Activated gamma-delta T cell treated with anti-CD3 and anti-CD28 coated beads, Interleukin-2, amount 50 U/mL, for 16 hours (primary cell): ENCODE measurements around the gene FGF9.

Experiments used
- DNase-seq: peaks from one replicate; pipeline ENCODE4 v3.0.0-alpha.2; 2020; ENCODE audit warnings: low read depth

The FGF9 gene

GRCh38 chr13:21670883-21671619 lies at the start of gene FGF9:
Gene FGF9, plus strand, starts transcription at chr13:21671073. Its CDS starts 840 bp downstream, at chr13:21671913.
- DNase-seq, result peak; percentile 66

- DNase-seq, result no peak
These were observed 45.5 kb upstream of the FGF9 start for GRCh38 chr13:21625366-21625765.

DNA sequence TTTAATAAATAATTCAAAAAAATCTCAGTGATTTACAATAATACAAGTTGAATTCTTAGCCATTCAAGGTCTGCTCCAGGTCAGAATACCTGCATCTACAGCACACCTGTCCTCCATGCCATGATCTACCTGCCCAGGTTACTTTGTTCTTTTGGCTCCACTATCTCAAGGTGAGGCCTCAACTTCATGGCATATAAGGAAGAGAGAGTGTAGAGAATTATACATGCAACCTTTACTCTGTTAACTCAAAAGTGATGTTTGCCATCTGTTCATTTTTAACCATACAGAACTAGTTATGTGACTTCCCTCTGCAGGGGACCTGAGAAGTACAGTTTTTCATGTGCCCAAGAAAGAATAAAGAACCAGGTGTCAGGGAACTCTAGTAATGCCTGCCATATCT lies 38.7 kb upstream of the FGF9 start:
- no peak for DNase-seq

GRCh38 chr13:21636656-21637055 lies 34.2 kb upstream of the FGF9 start:
- no peak for DNase-seq

GRCh38 chr13:21637296-21637695 lies 33.6 kb upstream of the FGF9 start:
- DNase-seq, result peak; percentile 1

GRCh38 chr13:21638319-21639282 lies 32.3 kb upstream of the FGF9 start:
- peak; percentile 14 for DNase-seq

DNA sequence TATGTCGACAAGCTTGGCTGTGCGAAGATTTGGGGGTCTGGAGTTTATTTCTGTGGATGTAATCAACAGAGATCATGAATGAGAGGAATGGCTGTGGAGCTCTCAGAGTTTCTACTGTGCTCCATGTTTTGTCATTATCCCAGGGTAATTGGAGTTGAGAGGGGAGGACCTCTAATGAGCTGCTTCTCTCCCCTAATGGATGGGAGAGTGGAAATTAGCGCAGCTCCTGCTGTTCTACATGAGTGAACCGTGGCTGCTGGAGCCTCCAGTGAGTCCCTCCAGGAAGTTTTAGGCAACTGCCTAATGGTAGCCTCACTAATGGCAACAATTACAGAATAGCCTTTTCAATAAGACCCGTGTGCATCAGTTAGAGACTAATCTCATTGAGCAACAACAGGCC lies 31.3 kb upstream of the FGF9 start:
- no peak for DNase-seq

DNA sequence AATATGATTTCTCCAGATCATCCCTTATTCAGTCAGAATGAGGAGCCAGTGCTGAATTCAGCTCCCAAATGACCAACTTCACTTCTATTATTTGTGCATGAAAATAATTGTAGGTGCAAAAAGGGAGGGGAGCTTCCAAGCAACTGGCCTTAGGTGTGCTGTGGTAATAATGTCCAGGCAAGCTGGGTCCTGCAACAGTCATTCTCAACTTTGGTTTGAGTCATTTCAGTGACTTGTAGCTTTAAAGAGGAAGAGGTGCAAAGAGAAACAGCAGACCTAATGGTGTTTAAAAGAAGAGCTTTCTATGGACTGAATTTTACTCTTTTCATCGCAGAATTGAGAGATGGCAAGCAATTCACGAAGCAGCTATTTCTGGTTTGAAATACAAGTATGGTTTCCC lies 29.2 kb upstream of the FGF9 start:
- no peak for DNase-seq

DNA sequence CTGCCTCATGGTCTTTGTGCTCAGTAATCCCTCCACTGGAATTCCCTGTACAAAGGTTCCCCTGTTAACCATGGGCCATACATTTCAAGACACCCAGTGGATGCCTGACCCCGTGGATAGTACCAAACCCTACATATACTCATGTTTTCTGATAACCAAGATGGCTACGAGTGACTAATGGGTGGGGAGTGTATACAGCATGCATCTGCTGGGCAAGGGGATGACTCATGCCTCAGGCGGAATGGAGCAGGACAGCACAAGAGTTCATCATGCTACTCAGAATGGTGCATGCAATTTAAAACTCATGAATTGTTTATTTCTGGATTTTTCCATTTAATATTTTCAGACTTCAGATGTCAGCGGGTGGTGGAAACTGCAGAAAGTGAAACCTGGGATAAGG lies 13.3 kb upstream of the FGF9 start:
- DNase-seq, result no peak

DNA sequence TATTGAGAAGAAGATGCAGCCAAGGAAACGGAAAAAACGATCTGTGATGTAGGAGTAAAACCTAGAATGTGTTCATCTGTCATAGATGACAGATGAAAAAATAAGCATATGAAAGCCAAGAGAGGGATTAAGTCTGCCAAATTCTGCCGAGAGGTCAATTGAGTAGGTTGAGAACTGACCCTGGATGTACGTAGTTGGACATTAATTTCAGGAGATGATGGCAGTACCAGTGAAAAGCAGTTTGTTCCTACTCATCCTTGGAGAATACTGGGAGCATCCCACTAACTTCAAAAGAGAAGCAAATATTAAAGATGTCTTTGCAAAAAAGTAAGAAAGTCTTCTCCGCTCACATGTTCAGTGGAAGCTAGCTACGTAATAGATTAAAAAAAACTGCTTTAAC lies 11.8 kb upstream of the FGF9 start:
- no peak for DNase-seq

GRCh38 chr13:21661097-21661909 lies 9.6 kb upstream of the FGF9 start:
- no peak for DNase-seq

DNA sequence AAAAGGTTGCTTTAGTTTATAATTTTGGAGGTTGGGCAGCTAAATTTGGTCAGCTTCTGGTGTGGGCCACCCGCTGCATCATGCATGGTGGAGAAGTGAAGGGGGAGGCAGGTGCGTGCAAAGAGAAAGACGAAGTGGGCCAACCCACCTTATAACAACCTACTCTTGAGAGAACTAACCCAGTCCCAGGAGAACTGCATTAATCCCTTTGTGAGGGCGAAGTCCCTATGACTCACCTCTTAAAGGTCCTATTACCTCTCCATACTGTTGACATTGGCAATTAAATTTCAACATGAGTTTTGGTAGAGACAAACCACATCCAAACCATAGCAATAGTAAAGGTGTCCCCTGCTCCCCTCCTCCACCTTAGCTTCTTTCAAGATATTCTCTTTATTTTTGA lies 7.7 kb upstream of the FGF9 start:
- DNase-seq, result no peak

DNA sequence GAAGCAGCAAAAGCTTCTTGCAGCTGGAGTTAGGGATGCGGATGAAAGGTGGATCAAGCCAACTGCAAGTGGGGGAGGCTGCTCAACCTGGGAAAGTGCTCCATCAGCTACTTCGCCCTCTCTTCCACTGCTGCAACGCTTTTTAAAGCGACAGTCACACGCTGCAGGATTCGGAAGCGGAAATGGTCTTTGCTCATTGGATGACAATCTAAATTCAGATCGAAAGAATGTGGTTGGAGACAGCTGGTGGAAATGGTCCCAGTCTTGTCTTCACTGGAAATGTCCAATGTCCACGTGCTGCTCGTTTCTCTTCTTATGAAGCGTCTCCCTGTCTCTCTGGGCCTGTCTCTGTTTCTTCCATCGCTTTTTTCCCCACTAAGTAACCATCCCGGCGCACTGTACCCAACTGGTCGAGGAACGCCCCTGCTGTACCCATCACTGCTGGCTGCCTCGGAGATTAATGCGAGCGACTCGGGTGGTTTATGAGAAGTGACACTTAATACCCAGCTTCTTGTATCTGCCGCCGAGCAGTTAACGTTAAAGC lies 2.1 kb upstream of the FGF9 start:
- DNase-seq, result no peak

DNA sequence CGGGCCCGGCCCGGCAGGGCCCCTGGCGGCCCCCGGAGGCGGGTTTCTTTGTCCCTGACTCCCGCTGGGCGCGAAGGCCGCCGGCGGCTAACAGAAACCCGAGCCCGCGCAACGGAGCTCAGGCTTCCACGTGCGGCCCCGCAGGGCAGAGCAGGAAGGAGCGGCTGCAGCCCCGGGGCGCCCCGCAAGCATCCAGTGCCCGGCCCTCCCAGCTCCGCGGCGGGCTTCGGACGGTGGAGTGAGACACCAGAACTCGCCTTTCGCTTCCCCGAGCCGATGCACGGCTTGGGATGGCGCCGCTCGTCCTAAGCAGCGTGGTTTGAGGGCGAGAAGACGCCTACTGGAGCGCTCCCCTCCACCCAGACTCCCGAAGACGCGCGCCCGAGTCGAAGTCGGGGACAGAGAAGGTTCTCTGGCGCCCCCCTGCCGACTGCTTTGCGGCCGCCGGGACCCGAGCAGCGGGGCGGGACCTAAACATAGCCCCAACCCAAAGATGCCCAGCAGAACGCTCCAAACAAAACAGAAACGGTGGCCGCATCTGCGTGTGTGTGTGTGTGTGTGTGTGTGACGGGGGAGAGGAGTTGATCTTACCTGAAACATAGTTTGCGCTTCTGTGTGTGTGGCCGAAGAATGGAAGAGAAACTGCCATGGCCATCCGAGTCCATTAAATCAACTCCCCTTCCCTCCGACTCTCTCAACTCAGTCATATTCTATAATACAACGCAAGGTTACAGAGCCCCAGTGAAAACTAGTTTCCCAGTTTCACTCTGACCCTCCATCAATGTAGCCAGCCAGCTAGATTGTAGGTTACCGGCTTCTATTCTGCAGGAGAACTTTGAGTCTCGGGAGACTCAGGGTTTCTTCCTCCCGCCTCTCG lies 629 bp upstream of the FGF9 start:
- peak; percentile 46 for DNase-seq

- no peak for DNase-seq
These were observed 880 bp downstream of the FGF9 start for GRCh38 chr13:21671620-21672286.

DNA sequence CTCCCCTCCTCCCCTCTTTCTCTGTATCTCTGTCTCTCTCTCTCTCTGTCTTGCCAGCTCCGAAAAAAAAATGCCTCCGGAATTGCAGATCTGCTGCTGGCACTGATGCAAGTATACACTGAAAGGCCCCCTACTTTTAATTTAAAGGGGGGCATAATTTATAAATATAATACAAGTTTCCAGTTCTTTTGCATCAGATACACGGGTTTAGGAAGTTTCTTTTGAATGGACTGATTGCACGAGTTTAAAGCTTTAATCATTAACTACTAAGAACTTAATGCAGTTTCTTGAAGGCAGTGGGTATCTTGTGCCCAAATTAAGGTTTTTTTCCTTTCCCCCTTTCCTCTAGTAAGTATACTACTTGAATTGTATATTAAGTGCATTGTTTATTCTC lies 1.4 kb downstream of the FGF9 start:
- DNase-seq, result no peak

DNA sequence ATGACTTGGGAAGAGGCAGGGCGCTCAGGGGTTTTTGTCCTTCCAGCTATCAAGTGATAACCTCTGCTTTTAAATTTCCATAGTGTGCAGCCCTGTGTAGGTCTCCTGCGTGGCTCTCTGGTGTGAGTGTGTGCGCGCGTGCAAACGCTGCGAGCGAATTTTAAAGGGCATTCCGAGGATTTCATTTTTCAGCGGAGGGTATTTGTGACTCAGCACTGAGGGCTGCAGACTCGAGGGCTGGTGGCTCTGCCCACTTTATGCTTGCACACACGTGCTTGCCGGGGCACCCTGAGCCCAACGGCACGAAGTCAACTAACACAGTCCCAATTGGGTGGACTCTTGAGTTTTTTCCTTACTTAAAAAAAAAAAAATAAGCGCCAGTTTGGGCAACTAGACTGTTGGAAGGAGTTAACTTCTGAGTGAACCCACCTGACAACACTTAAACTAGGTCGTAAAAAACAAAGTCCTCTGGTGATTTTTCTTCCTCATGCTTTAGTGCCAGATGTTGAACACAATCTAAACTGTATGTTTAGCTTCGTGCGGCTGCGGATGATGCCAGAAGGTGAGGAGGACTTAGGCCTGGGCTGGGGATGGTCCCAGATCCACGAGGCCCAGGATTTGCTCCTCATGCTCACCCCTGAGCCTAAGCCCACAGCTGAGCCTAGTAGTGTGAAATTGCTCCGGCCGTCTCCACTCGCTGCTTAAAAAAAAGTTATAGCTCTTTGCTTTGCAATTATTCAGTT lies 2.1 kb downstream of the FGF9 start:
- DNase-seq, result no peak

DNA sequence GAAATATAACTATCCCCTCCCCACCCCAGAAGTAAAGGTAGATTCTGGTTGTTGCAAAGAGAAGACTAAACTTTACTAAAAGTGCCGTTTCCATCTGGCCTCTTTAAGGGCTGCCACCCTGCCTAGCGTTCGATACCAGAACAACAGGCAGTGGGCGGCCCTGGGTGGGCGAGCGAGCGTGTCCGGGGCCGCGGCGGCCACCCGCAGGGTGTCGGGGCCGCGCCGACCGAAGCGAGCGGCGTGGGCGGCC lies 2.6 kb downstream of the FGF9 start:
- no peak for DNase-seq

GRCh38 chr13:21673789-21674489 lies 3.1 kb downstream of the FGF9 start:
- no peak for DNase-seq
